ENCODE measurements around the gene TNS1.

The TNS1 gene

GRCh38 chr2:218012284-218012683 is 9.5 kb upstream of the TNS1 start:
- Histone ChIP-seq H3K4me1 (ENCODE audit: insufficient read depth, low read length) (peaks cover 28% of the 10 kb centered on the region), H3K27me3 (ENCODE audit: control insufficient read depth in 1 of 2, insufficient read depth in 2 of 2, low read length in 2 of 2) (peaks cover 10 to 47% of the 10 kb centered on the region in 2 donors), H3K27ac (ENCODE audit: low read depth, low read length) (no peak overlapping the region), H3K4me3 (ENCODE audit: low read depth in 1 of 2, low read length in 2 of 2) (no peak overlapping the region), H3K36me3 (ENCODE audit: insufficient read depth, low read length) (no peaks in the 10 kb centered on the region), H3K9ac (ENCODE audit: low read length) (no peak overlapping the region), H3K9me3 (ENCODE audit: low read length) (no peaks in the 10 kb centered on the region)

- Histone ChIP-seq H3K4me3 (ENCODE audit: low read depth in 1 of 2, low read length in 2 of 2) (no peak overlapping the region), H3K27ac (ENCODE audit: low read depth, low read length) (no peak overlapping the region), H3K9me3 (ENCODE audit: low read length) (no peaks in the 10 kb centered on the region), H3K9ac (ENCODE audit: low read length) (no peak overlapping the region), H3K27me3 (ENCODE audit: control insufficient read depth in 1 of 2, insufficient read depth in 2 of 2, low read length in 2 of 2) (peaks cover 10 to 47% of the 10 kb centered on the region in 2 donors), H3K4me1 (ENCODE audit: insufficient read depth, low read length) (peaks cover 24% of the 10 kb centered on the region), H3K36me3 (ENCODE audit: insufficient read depth, low read length) (no peaks in the 10 kb centered on the region)
These were observed 8.9 kb upstream of the TNS1 start for GRCh38 chr2:218011653-218012040.

- Histone ChIP-seq H3K9ac (ENCODE audit: low read length) (no peak overlapping the region), H3K27ac (ENCODE audit: low read depth, low read length) (no peak overlapping the region), H3K27me3 (ENCODE audit: control insufficient read depth in 1 of 2, insufficient read depth in 2 of 2, low read length in 2 of 2) (peaks cover 10 to 47% of the 10 kb centered on the region in 2 donors), H3K4me1 (ENCODE audit: insufficient read depth, low read length) (peaks cover 24% of the 10 kb centered on the region), H3K4me3 (ENCODE audit: low read depth in 1 of 2, low read length in 2 of 2) (peak overlapping the region in 1 of 2 donors; percentile 25), H3K36me3 (ENCODE audit: insufficient read depth, low read length) (no peaks in the 10 kb centered on the region), H3K9me3 (ENCODE audit: low read length) (no peaks in the 10 kb centered on the region)
These were observed 8.3 kb upstream of the TNS1 start for GRCh38 chr2:218010984-218011652.

- Histone ChIP-seq H3K9ac (ENCODE audit: low read length) (no peak overlapping the region), H3K27ac (ENCODE audit: low read depth, low read length) (no peak overlapping the region)
These were observed 7.6 kb upstream of the TNS1 start for GRCh38 chr2:218010140-218010983.

GRCh38 chr2:218009765-218010139 is 7.0 kb upstream of the TNS1 start:
- Histone ChIP-seq H3K27ac (ENCODE audit: low read depth, low read length) (no peak overlapping the region), H3K4me1 (ENCODE audit: insufficient read depth, low read length) (peaks cover 24% of the 10 kb centered on the region), H3K27me3 (ENCODE audit: control insufficient read depth in 1 of 2, insufficient read depth in 2 of 2, low read length in 2 of 2) (peaks cover 10 to 47% of the 10 kb centered on the region in 2 donors), H3K36me3 (ENCODE audit: insufficient read depth, low read length) (no peaks in the 10 kb centered on the region), H3K4me3 (ENCODE audit: low read depth in 1 of 2, low read length in 2 of 2) (peak overlapping the region in 1 of 2 donors; percentile 47), H3K9me3 (ENCODE audit: low read length) (no peaks in the 10 kb centered on the region), H3K9ac (ENCODE audit: low read length) (no peak overlapping the region)

More at GRCh38 chr2:218010140-218010983, 7.6 kb upstream of the TNS1 start:
- Histone ChIP-seq H3K36me3 (ENCODE audit: insufficient read depth, low read length) (no peaks in the 10 kb centered on the region), H3K4me1 (ENCODE audit: insufficient read depth, low read length) (peaks cover 24% of the 10 kb centered on the region), H3K27me3 (ENCODE audit: control insufficient read depth in 1 of 2, insufficient read depth in 2 of 2, low read length in 2 of 2) (peaks cover 10 to 47% of the 10 kb centered on the region in 2 donors), H3K4me3 (ENCODE audit: low read depth in 1 of 2, low read length in 2 of 2) (peak overlapping the region; percentile 25 to 47), H3K9me3 (ENCODE audit: low read length) (no peaks in the 10 kb centered on the region)

GRCh38 chr2:218009231-218009630 is 6.4 kb upstream of the TNS1 start:
- H3K27ac ChIP-seq (ENCODE audit: low read depth, low read length) = no peak overlapping the region
- H3K9me3 ChIP-seq (ENCODE audit: low read length) = no peaks in the 10 kb centered on the region
- H3K4me3 ChIP-seq (ENCODE audit: low read depth in 1 of 2, low read length in 2 of 2) = no peak overlapping the region
- H3K27me3 ChIP-seq (ENCODE audit: control insufficient read depth in 1 of 2, insufficient read depth in 2 of 2, low read length in 2 of 2) = peaks cover 10 to 47% of the 10 kb centered on the region in 2 donors
- no peak overlapping the region for H3K9ac ChIP-seq (ENCODE audit: low read length)
- H3K4me1 ChIP-seq (ENCODE audit: insufficient read depth, low read length) = peaks cover 29% of the 10 kb centered on the region
- no peaks in the 10 kb centered on the region for H3K36me3 ChIP-seq (ENCODE audit: insufficient read depth, low read length)

GRCh38 chr2:218008060-218009040 is 5.6 kb upstream of the TNS1 start:
- Histone ChIP-seq H3K9me3 (ENCODE audit: low read length) (no peaks in the 10 kb centered on the region), H3K4me3 (ENCODE audit: low read depth in 1 of 2, low read length in 2 of 2) (no peak overlapping the region), H3K9ac (ENCODE audit: low read length) (no peak overlapping the region), H3K36me3 (ENCODE audit: insufficient read depth, low read length) (no peaks in the 10 kb centered on the region), H3K27me3 (ENCODE audit: control insufficient read depth in 1 of 2, insufficient read depth in 2 of 2, low read length in 2 of 2) (peaks cover 10 to 42% of the 10 kb centered on the region in 2 donors), H3K27ac (ENCODE audit: low read depth, low read length) (no peak overlapping the region), H3K4me1 (ENCODE audit: insufficient read depth, low read length) (peaks cover 33% of the 10 kb centered on the region)

- H3K36me3 ChIP-seq (ENCODE audit: insufficient read depth, low read length) = no peaks in the 10 kb centered on the region
- no peak overlapping the region for H3K9ac ChIP-seq (ENCODE audit: low read length)
- H3K4me3 ChIP-seq (ENCODE audit: low read depth in 1 of 2, low read length in 2 of 2) = no peak overlapping the region
- peaks cover 10 to 45% of the 10 kb centered on the region in 2 donors for H3K27me3 ChIP-seq (ENCODE audit: control insufficient read depth in 1 of 2, insufficient read depth in 2 of 2, low read length in 2 of 2)
- no peak overlapping the region for H3K27ac ChIP-seq (ENCODE audit: low read depth, low read length)
- no peaks in the 10 kb centered on the region for H3K9me3 ChIP-seq (ENCODE audit: low read length)
- H3K4me1 ChIP-seq (ENCODE audit: insufficient read depth, low read length) = peaks cover 33% of the 10 kb centered on the region
These were observed 3.9 kb upstream of the TNS1 start for GRCh38 chr2:218006741-218007140.

- no peaks in the 10 kb centered on the region for H3K36me3 ChIP-seq (ENCODE audit: insufficient read depth, low read length)
- no peak overlapping the region for H3K4me3 ChIP-seq (ENCODE audit: low read depth in 1 of 2, low read length in 2 of 2)
- H3K4me1 ChIP-seq (ENCODE audit: insufficient read depth, low read length) = peaks cover 25% of the 10 kb centered on the region
- H3K27ac ChIP-seq (ENCODE audit: low read depth, low read length) = no peak overlapping the region
- H3K9ac ChIP-seq (ENCODE audit: low read length) = no peak overlapping the region
- H3K27me3 ChIP-seq (ENCODE audit: control insufficient read depth in 1 of 2, insufficient read depth in 2 of 2, low read length in 2 of 2) = peaks cover 10 to 36% of the 10 kb centered on the region in 2 donors
- no peaks in the 10 kb centered on the region for H3K9me3 ChIP-seq (ENCODE audit: low read length)
These were observed 2.7 kb upstream of the TNS1 start for GRCh38 chr2:218005486-218005885.

- H3K9me3 ChIP-seq (ENCODE audit: low read length) = no peaks in the 10 kb centered on the region
- no peaks in the 10 kb centered on the region for H3K36me3 ChIP-seq (ENCODE audit: insufficient read depth, low read length)
- no peak overlapping the region for H3K27ac ChIP-seq (ENCODE audit: low read depth, low read length)
- H3K9ac ChIP-seq (ENCODE audit: low read length) = no peak overlapping the region
- H3K27me3 ChIP-seq (ENCODE audit: control insufficient read depth in 1 of 2, insufficient read depth in 2 of 2, low read length in 2 of 2) = peaks cover 10 to 32% of the 10 kb centered on the region in 2 donors
- H3K4me3 ChIP-seq (ENCODE audit: low read depth in 1 of 2, low read length in 2 of 2) = no peak overlapping the region
- H3K4me1 ChIP-seq (ENCODE audit: insufficient read depth, low read length) = peaks cover 25% of the 10 kb centered on the region
These were observed 2.2 kb upstream of the TNS1 start for GRCh38 chr2:218005028-218005427.

- Histone ChIP-seq H3K27me3 (ENCODE audit: control insufficient read depth in 1 of 2, insufficient read depth in 2 of 2, low read length in 2 of 2) (peaks cover 3 to 22% of the 10 kb centered on the region in 2 donors), H3K4me1 (ENCODE audit: insufficient read depth, low read length) (peaks cover 17% of the 10 kb centered on the region), H3K9me3 (ENCODE audit: low read length) (no peaks in the 10 kb centered on the region), H3K4me3 (ENCODE audit: low read depth in 1 of 2, low read length in 2 of 2) (no peak overlapping the region), H3K9ac (ENCODE audit: low read length) (no peak overlapping the region), H3K36me3 (ENCODE audit: insufficient read depth, low read length) (no peaks in the 10 kb centered on the region), H3K27ac (ENCODE audit: low read depth, low read length) (no peak overlapping the region)
These were observed 1.2 kb upstream of the TNS1 start for GRCh38 chr2:218003981-218004419.
